Vagina (tissue), 2 donors: ENCODE measurements around the gene GOLGA6L25. TPM values are rescaled to one million over a fixed set of nuclear protein-coding genes. Genes with fewer than 3 reads are reported as not detected.
"Not testable (repeated sequence)": the region's sequence is repeated elsewhere in the genome, so short reads cannot be mapped to it uniquely, and the experiment has no call there.

Experiments
- DNase-seq, 2 donors: peaks; one replicate each; pipeline ENCODE4 v3.0.0-alpha.2; 2017; ENCODE audit errors: extremely low spot score in 2 of 2
- H3K27ac ChIP-seq: fragments of 200-600 bp; sonication (generic); one replicate; pipeline ENCODE4 v1.5.1; 2019
- H3K27me3 ChIP-seq: fragments of 200-600 bp; sonication (generic); one replicate; pipeline ENCODE4 v1.5.1; 2019
- H3K36me3 ChIP-seq, 2 donors: fragments of 200-600 bp; sonication (generic); one replicate each; pipeline ENCODE4 v1.5.1; 2017 to 2019
- H3K4me1 ChIP-seq: fragments of 200-600 bp; sonication (generic); one replicate; pipeline ENCODE4 v1.5.1; 2019
- H3K4me3 ChIP-seq, 2 donors: fragments of 200-600 bp; sonication (generic); 1 replicate in 1 of 2; 2 replicates in 1 of 2; pipeline ENCODE4 v1.5.1; 2016 to 2019
- H3K9me3 ChIP-seq: fragments of 200-600 bp; sonication (generic); one replicate; pipeline ENCODE4 v1.5.1; 2019
- intact Hi-C: fragments of 100-400 bp; cut with DNase I; formaldehyde crosslinking; loops from one replicate; pipeline ENCODE4 v1.15.1; 2023
- total RNA-seq: library from RNA; depleted of rRNA; stranded (reverse); fragments of >200 nt; gene quantifications from one replicate; pipeline ENCODE4 v1.2.3, GENCODE V29; 2016

The GOLGA6L25 gene
- total RNA-seq = not detected

GRCh38 chr15:28553268-28553667 is at the start of gene GOLGA6L25:
Gene GOLGA6L25 (plus strand): TSS chr15:28553568. CDS start chr15:28553629, 61 bp downstream.
- H3K4me1 ChIP-seq, H3K4me3 ChIP-seq, H3K9me3 ChIP-seq, H3K36me3 ChIP-seq, H3K27me3 ChIP-seq, DNase-seq, H3K27ac ChIP-seq, intact Hi-C loops: not testable (repeated sequence)

- H3K27ac ChIP-seq, H3K27me3 ChIP-seq, H3K4me1 ChIP-seq, intact Hi-C loops, DNase-seq, H3K4me3 ChIP-seq, H3K9me3 ChIP-seq, H3K36me3 ChIP-seq: not testable (repeated sequence)
Measured at GRCh38 chr15:28508217-28508889, 45.0 kb upstream of the GOLGA6L25 start.

GRCh38 chr15:28514128-28514527 is 39.2 kb upstream of the GOLGA6L25 start:
- H3K4me1 ChIP-seq, H3K4me3 ChIP-seq, H3K27me3 ChIP-seq, H3K9me3 ChIP-seq, DNase-seq, H3K27ac ChIP-seq, H3K36me3 ChIP-seq, intact Hi-C loops: not testable (repeated sequence)

GRCh38 chr15:28515208-28515607 is 38.2 kb upstream of the GOLGA6L25 start:
- H3K9me3 ChIP-seq, H3K4me3 ChIP-seq, H3K27ac ChIP-seq, intact Hi-C loops, H3K36me3 ChIP-seq, DNase-seq, H3K27me3 ChIP-seq, H3K4me1 ChIP-seq: not testable (repeated sequence)

GRCh38 chr15:28532954-28533353 is 20.4 kb upstream of the GOLGA6L25 start, which contains the start of gene GOLGA8G:
Gene GOLGA8G (minus strand): TSS chr15:28532971. CDS start chr15:28532909, 62 bp downstream.
- H3K36me3 ChIP-seq, H3K27me3 ChIP-seq, H3K4me1 ChIP-seq, H3K9me3 ChIP-seq, DNase-seq, H3K27ac ChIP-seq, H3K4me3 ChIP-seq, intact Hi-C loops: not testable (repeated sequence)

GRCh38 chr15:28573351-28573750 is 20.0 kb downstream of the GOLGA6L25 start:
- H3K4me1 ChIP-seq, H3K4me3 ChIP-seq, H3K9me3 ChIP-seq, intact Hi-C loops, H3K36me3 ChIP-seq, H3K27ac ChIP-seq, DNase-seq, H3K27me3 ChIP-seq: not testable (repeated sequence)

- H3K4me3 ChIP-seq = peak overlapping the region in 1 of 2 donors; percentile 33
- H3K27ac ChIP-seq, intact Hi-C loops: not testable (repeated sequence)
Measured at GRCh38 chr15:28588977-28589606, 35.7 kb downstream of the GOLGA6L25 start.

GRCh38 chr15:28589769-28590168 is 36.4 kb downstream of the GOLGA6L25 start:
- not testable (repeated sequence) for H3K36me3 ChIP-seq, H3K27ac ChIP-seq

More at GRCh38 chr15:28588977-28589606, 35.7 kb downstream of the GOLGA6L25 start:
- not testable (repeated sequence) for H3K4me1 ChIP-seq, DNase-seq, H3K36me3 ChIP-seq, H3K9me3 ChIP-seq, H3K27me3 ChIP-seq

GRCh38 chr15:28592395-28592794 is 39.0 kb downstream of the GOLGA6L25 start:
- H3K27ac ChIP-seq, H3K4me1 ChIP-seq, H3K36me3 ChIP-seq, H3K4me3 ChIP-seq, H3K27me3 ChIP-seq, intact Hi-C loops, DNase-seq, H3K9me3 ChIP-seq: not testable (repeated sequence)

More at GRCh38 chr15:28589769-28590168, 36.4 kb downstream of the GOLGA6L25 start:
- intact Hi-C loops, H3K27me3 ChIP-seq, DNase-seq, H3K4me1 ChIP-seq, H3K9me3 ChIP-seq: not testable (repeated sequence)
- peak overlapping the region; percentile 19 to 33 for H3K4me3 ChIP-seq

- H3K4me1 ChIP-seq, DNase-seq, H3K36me3 ChIP-seq, intact Hi-C loops, H3K9me3 ChIP-seq, H3K27ac ChIP-seq, H3K4me3 ChIP-seq, H3K27me3 ChIP-seq: not testable (repeated sequence)
Measured at GRCh38 chr15:28593424-28594129, 40.2 kb downstream of the GOLGA6L25 start.

- DNase-seq, H3K4me1 ChIP-seq, H3K27me3 ChIP-seq, H3K4me3 ChIP-seq, H3K9me3 ChIP-seq, H3K27ac ChIP-seq, H3K36me3 ChIP-seq, intact Hi-C loops: not testable (repeated sequence)
Measured at GRCh38 chr15:28597471-28597870, 44.1 kb downstream of the GOLGA6L25 start.

GRCh38 chr15:28598209-28598608 is 44.8 kb downstream of the GOLGA6L25 start:
- DNase-seq, H3K4me1 ChIP-seq, H3K9me3 ChIP-seq, H3K27ac ChIP-seq, H3K36me3 ChIP-seq, H3K27me3 ChIP-seq, H3K4me3 ChIP-seq, intact Hi-C loops: not testable (repeated sequence)

GRCh38 chr15:28602152-28602551 is 48.8 kb downstream of the GOLGA6L25 start:
- H3K9me3 ChIP-seq, H3K36me3 ChIP-seq, H3K27ac ChIP-seq, H3K4me3 ChIP-seq, intact Hi-C loops, H3K27me3 ChIP-seq, H3K4me1 ChIP-seq, DNase-seq: not testable (repeated sequence)
